Activated CD8-positive, alpha-beta memory T cell treated with anti-CD3 and anti-CD28 coated beads for 1 hour (primary cell): ENCODE measurements around the gene AHI1.

Source experiments
- DNase-seq, 2 donors: peaks; one replicate each; pipeline ENCODE4 v3.0.0-alpha.2; 2020; ENCODE audit warnings: low read depth in 1 of 2; ENCODE audit errors: extremely low read depth in 1 of 2

The AHI1 gene

DNA sequence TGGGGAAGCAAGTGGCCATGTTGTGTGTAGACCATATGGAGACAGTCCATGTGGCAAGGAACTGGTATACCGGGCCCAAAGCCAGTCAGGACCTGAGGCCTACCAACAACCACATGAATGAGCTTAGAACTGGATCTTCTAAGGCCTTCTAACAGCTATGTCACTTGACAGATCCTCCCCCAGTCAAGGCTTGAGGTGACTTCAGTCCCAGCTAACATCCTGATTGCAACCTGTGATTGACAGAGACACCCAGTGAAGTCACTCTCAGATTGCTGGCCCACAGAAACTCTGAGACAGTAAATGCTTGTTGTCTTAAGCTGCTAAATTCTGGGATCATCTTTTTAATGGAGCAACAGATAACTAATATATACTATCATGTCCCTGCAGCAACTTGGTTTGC, 32.9 kb downstream of the AHI1 start:
- no peak for DNase-seq

DNA sequence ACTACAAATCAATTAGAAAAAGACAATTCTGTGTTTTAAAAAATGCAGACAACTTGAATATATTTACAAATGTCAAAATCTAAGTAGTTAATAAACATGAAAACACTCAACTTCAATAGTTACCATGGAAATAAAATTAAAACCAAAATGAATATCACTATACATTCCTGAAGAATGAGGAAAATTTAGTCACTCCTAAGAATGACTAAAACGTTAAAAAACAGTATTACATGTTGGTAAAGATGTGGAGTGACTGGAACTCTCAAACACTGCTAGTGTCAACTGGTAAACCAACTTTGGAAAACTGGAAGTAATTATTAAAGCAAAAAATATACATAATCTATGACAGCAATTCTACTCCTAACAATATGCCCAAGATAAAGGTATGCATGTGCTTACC, 36.3 kb downstream of the AHI1 start:
- DNase-seq, result no peak

DNA sequence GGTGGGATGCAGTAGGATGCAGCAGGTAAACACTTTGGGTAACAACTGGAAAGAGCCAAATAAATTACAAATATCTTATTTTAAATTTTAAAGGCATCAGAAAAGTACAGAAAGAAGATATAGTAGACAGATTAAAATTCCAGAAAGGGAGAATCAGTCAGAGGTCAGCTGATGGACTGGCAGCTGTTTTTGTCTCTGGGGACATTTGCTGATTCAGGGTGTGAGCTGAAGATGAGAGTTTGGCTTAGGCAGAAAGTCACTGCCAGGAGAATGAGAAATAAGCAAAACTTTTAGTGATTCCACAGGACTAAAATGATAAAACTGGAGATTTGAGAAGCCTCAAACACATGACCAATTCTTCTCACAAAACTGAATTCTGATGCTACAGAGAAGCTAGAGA, 39.5 kb downstream of the AHI1 start:
- no peak for DNase-seq

DNA sequence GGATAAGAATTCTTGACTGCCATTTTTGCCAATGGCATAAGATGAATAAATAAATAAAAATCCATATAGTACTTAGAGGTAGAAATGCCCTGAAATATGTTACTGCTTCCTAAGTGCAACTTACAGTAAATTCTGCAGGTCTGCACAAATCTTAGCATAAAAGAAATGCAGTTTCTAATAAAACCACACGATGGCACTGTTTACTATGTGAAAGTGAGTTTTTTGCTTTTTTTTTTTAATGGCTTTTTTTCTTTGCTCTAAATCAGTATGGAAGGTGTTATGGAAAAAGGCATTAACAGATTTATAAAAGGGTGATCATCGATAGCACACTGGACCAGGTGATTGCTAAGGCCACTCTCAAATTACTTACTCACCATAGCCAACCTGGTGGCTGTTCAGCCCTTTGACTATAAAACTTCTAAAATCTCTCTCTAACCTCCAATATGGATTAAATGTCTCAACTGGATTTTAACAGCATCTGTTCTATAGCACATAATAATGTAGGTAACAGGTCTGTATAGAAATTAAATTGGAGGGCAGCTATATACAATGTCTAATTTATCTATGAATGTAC, 45.8 kb downstream of the AHI1 start:
- no peak for DNase-seq

DNA sequence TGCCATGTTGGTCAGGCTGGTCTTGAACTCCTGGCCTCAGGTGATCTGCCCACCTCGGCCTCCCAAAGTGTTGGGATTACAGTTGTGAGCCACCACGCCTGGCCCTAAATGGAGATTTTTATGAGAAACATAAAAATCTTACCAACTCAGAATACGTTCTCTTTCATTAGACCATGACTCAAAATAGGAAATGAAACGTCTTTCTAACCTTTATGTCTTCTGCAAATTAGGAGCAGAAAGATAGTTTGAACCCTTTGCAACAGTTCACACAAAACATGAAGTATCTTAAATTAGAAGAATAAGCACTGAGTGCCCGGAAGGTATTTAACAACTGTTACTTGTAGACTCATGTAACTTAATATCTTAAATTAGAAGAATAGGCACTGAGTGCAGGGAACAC, 48.3 kb downstream of the AHI1 start:
- DNase-seq, result no peak

DNA sequence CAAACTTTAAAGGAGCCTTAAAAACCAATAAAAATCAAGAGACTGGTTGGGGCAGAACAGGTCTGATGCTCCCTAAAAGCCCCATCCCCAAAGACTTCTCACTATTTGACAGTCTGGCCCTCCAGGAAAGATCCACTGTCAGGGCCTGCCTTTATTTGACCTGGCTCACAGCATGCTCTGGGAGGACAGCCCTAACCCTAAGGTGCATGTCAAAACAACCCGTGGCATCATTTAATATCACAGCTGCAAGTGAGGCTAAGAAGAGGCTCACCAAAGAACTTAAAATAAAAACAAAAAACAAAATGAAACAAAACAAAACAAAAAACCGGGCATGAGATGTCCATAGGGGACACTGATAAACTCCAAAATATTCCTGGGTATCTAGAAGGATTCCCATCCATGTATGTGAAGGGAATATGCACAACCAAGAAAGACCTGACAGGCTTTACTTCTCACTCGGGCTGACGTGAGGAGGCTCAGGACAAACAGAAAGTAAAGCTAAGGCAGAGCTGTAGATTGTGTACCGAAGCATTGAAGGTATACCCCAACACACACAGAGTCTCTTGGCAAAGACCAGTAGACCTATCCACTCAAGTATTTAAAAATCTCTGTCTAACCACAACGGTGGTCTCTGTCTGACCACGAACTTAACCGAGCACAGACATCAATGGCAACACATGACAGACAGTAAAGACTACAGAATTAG, 57.3 kb downstream of the AHI1 start:
- DNase-seq, result no peak

DNA sequence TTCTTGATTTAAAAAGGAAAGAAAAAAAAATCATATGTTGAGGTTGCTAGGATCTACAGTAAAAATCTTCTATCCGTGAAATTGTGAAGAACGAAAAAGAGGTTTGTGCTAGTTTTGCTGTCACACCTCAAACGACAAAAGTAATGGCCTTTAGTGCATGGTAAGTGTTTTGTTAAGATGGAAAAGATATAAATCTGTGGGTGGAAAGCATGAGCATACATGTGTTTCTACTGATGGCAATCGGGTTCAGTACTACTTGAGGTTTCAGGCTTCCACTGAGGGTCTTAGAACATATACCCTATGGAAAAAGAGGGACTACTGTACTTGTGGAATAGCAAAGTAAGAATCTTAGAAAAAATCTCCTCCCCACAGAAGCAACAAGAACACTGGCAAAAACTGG, 58.0 kb downstream of the AHI1 start:
- no peak for DNase-seq

DNA sequence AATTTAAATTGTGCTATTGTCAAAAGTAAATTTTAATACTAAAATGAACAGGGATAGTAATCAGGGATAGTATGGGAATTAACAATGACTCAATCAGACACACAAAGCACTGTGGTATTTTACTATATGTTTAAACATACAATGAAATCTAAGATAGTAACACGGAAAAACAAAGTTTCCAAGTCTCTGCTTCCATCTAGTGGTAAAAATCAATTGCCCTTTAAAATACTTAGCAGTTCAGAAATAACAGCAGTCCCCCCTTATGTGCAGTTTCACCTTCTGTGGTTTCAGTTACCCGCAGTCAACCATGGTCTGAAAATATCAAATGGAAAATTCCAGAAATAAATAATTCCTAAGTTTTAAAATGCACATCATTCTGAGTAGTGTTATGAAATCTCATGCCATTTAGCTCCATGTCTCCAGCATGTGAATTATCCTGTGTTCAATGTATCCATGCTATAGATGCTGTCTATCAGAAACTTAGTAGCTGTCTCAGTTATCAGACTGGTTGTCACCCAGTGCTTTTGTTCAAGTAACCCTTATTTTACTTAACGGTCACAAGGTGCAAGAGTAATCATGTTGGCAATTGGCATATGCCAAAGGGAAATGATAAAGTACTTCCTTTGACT, 58.5 kb downstream of the AHI1 start:
- DNase-seq, result no peak

DNA sequence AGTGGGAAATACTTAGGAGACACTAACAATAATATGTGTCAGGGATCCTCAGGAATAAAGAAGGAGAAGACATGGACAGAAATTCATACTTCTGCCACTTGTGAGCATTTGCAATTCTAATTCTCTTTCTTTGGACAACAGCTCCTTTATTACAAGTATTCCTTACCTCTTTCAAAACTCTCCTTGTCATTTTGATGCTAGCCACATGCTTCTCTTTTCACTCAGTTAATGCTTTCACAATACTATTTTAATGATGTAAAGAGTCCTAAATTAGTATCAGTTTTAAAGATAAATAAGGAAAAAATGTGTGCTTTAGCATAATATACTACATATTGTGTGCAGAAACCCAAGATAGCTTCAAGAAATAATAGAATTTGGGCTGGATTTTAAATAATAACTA, 62.5 kb downstream of the AHI1 start:
- no peak for DNase-seq

DNA sequence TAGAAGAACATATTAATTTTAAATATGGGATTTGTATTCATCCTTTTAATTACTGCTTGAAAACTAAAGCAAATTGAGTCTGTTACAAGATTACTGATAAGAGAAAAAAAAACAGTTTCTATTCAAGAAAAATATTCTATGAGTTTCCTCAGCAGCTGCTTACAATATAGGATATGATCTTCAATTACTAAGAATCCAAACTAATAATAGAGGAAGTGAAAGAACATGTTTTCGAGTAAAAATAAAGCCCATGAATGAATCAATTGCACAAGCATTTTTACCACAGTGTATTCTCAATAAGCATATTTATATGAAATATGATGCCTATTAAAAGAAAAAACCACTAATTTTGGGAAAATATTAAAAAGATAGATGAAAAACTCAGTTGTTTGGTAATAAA, 63.4 kb downstream of the AHI1 start:
- no peak for DNase-seq

DNA sequence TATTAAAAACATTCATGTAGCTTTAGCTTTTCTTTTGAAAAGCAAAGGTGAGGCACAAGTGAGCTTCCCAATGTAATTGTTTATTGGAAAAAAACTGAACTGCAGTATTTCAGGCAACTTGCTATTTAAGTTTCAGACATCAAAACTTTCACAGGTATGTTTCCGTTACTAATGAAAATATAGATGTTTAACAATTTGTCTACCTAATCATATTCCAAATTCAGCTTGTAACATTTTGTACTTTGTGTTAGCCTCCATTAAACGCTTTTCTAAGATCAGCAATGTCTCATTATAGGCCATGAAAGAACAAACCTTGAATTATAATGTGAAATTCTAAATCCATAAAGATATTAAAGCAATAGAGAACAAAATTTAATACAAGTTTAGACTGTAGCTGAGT, 69.5 kb downstream of the AHI1 start:
- DNase-seq, result no peak

DNA sequence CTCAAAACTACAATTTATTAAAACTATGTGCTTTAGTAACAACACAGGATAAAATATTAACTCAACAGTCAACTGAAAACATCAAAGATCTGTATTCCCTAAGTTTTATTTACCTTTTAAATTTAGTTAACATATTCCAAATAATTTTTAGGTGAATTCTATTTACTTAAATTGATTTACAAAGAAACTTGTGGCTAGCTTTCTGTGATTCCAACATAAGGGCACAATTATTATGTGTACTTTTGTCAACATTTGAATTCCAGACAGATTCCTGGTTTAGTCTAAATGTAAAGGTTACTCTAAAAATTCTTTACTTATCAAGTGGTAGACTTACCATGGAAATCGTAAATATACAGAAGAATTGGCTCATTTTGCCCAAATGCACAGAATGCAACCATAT, 70.7 kb downstream of the AHI1 start:
- DNase-seq, result no peak

DNA sequence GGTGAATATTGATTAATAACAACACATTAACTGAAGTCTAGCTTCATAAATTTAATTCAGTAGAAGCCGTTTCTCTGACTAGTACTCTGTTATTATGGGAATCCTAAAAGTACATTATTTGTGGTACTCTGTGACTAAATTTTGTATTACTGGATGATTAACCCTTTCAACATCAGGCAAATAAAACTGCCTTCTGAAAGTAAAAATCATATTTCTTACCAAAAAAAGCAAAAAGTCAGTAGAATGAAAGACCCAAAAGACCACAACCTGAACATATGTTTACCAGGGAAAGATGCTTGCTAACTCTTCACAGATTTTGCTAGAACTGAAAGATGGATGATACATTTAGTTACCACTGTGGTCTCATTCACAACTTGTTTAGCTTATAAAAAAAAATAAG, 73.2 kb downstream of the AHI1 start:
- DNase-seq, result no peak

DNA sequence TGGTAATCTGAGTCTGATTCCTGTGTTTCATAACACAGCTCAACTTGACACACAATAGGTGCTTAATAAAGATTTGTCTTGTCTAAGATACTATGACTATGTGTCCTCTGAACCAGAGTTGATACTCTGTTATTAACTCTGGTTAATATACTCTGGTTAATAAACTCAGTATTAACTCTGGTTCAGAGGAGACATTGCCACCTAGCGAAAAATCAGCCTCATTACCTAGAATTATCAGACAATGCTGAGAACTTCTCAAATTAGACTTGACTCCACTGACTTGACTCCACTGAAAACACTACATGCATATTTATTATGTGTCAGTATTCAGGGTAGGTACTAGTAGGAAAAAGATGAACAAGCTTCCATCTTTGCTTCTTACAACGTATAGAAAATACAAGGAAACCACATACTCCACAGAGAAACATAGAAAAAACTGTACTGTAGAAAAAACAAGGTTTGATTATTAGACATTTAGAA, 73.9 kb downstream of the AHI1 start:
- no peak for DNase-seq

DNA sequence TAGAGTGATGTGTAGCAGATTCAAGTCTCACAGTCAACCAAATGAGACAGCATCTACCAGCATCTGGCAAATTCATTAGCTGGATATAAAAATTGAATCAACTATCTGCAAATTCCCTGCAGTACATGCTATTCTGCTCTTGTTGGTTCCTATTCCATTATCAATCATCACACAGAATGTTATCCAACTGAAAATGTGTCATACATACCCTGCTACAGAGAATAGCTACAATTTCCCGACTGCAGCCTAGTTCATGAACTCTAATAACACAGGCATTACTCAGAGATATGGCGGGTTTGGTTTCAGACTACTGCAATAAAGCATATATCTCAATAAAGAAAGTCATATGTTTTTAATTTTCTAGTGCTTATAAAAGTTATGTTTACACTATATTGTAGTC, 78.4 kb downstream of the AHI1 start:
- DNase-seq, result no peak

DNA sequence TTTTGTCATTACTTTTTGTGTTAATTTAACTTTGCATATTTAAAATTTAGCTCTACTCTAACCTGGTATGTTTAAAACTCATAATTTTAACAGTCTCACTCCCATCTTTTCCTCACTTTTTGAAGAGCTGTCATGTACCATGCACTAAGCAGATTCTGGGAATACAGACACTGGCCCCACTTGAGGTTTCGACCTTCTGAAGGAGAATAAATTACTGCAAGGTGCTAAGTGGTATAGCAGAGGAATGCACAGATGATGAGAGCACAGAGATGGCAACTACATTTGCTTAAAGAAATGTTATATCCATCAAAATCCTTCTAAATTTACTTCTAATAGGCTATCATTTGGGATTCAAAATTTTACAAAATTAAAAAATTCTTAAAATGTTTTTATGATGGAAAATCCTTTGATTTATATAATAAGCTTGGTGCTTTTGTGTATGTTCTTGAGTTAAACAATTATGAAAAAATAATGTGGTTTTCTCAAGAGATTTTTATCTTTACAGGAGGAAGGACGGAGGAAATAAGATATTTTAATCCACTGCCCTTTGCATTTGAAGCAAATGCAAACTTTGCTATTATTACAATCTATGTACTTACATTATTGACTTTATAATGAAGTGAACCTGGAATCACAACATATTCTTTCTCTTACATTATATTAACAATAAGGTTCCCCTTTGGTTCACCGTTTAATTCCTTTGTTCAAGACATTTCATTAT, 79.3 kb downstream of the AHI1 start:
- DNase-seq, result no peak

DNA sequence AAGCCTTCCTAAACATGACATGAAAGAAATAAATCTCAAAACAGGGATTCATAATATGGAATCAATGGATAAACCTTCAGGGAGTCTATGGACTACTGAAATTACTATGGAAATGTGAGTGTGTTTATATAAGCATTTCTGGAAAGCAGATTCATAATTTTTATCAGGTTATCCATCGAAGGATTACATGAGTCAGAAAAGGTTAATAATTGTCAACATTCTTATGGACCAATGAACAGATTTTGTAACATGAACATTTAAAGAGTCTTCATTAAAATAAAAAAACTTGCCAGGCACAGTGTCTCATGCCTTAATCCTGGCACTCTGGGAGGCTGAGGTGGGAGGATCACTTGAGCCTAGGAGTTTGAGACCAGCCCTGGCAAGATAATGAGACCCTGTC, 84.8 kb downstream of the AHI1 start:
- DNase-seq, result no peak

DNA sequence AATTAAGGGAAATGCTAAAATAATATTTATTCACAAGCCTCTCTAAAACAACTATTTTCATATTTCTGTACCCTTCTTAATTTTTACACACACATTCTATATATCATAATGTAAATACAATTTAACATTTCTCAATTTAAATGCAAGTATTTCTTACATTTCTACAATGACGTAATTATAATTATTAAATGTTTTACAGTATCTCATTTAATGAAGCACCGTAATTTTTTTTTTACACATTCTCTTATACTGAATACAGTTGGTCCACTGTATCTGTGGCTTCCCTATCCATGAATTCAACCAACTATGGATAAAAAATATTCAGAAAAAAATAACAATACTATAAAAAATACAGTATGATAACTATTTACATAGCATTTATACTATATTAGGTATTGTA, 85.7 kb downstream of the AHI1 start:
- no peak for DNase-seq

DNA sequence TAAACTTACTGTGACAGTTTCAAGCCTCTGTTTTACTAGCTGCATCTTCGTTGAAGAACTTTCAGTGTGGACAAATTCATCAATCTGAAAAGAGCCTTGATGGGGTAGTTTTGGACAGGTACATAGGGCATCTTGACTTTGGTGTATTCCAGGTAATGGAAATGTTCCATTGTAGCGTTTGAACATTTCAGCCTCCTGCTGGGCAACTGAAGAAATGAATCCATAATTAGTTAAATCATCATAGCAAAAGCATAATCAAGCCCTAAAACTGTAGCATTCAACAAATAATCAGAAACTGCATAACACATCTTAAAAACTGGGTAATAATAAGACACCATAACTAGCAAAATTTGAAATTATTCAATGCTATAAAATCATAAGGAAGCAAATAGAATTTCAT, 86.2 kb downstream of the AHI1 start:
- no peak for DNase-seq

DNA sequence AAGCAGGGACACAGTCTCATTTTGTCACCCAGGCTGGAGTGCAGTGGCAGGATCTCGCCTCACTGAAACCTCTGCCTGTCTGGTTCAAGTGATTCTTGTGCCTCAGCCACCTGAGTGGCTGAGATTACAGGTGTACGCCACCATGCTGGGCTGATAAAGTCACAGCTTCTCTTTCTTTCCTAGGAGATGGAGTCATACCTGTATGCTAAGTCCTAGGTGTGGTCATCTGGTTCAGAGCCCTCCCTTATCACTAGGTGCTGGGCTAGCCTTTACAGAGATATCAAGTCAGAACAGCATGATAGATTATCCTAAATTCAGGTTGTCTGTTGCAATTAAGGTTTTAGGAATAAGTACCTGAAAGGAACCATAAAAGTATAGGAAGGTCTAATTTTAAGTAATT, 86.7 kb downstream of the AHI1 start:
- DNase-seq, result no peak

DNA sequence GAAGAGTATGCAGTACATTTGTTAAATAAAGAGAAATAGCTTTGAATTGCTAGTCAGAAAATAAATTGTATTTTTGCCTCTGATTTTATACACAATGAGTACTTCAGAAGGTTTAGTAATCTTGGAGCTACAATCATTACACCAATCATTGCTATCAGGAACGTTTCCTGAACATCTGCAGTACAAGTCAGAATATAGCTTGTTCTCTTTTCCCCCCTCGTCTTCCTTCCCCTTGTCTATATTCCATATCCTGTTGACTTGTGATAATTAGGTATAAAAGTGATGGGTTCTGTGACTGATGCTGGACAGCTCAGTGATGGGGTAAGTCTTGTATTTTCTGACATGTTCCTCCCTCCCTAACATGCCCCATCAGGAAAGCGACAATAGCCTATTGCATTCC, 94.0 kb downstream of the AHI1 start:
- no peak for DNase-seq

DNA sequence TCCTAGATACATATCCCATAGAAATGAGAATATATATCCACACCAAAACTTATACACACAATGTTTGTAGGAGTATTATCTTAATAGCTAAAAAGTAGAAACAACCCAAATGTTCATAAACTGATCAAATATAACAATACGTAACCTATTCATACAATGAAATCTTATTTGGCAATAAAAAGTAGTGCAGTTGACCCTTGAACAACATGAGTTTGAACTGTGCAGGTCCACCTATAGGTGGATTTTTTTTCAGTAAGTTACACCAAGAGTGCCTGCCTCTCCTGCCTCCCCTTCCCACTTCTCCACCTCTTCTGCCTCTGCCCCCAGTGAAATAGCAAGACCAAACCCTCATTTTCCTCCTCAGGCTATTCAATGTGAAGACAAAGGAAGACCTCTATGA, 95.2 kb downstream of the AHI1 start:
- no peak for DNase-seq
